ENCODE data around the gene SCAMP1. TPM values are rescaled to one million over a fixed set of nuclear protein-coding genes. Genes with fewer than 3 reads are reported as not detected.

The SCAMP1 gene
- total RNA-seq, 2 donors from 2014 or later = 24.8 to 31.4 TPM

DNA sequence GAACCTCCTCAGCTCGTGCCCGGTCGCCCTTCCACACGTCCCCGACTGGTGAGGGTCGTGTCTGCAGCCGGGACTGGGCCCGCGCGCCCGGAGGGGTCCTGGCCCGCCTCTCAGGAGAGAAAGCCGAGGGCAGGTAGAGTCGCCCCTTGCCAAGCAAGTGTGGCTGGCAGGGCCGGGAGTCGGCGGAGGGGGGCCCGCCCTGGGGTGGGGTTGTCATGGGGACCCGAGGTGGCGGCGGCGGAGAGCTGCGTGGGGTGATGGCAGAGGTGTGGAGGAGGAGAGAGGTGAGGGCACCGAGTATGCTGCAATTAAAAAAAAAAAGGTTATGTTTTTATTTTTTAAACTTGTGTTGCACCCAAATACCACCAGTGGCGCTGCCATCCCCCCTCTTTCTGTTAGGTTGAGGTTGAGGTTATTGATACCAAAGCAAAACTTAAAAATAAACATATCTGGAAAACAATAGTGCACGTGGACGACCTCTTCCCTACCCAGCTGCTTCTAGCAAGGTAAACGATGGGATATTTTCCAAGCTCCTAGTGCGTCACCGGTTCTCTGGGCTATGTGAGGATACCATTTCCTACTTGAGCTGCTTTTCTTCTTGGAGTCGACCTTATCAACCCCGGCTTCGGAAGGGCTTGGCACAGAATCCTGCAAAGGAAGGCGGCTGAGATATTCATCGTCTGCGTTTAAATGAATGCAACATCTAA is 660 bp downstream of the SCAMP1 start:
- Histone ChIP-seq H3K4me1 (ENCODE audit: control insufficient read depth in 1 of 2, low read depth in 2 of 2) (peaks cover 9 to 20% of the 10 kb centered on the region in 2 donors), H3K27ac (peak overlapping the region; percentile 76 to 89), H3K4me3 (peak overlapping the region; percentile 97), H3K36me3 (no peaks in the 10 kb centered on the region), H3K27me3 (replicated peaks; ENCODE audit: insufficient read depth) (no peaks in the 10 kb centered on the region), H3K9me3 (no peaks in the 10 kb centered on the region)
- TF ChIP-seq CTCF (IDR thresholded peaks at IDR 0.05) = peak; percentile 7
- ATAC-seq (ENCODE audit: insufficient number of reproducible peaks, low FRiP score, low read depth) (peak; percentile 41), DNase-seq (ENCODE audit: low spot score) (no peak)

- ATAC-seq (ENCODE audit: insufficient number of reproducible peaks, low FRiP score, low read depth) (no peak), DNase-seq (ENCODE audit: low spot score) (no peak)
- peak overlapping the region; percentile 97 for H3K4me3 ChIP-seq
- no peaks in the 10 kb centered on the region for H3K9me3 ChIP-seq
- no peaks in the 10 kb centered on the region for H3K36me3 ChIP-seq
- TF ChIP-seq CTCF (IDR thresholded peaks at IDR 0.05) = no peak
- H3K27ac ChIP-seq = peak overlapping the region in 1 of 2 donors; percentile 89
- peaks cover 9 to 20% of the 10 kb centered on the region in 2 donors for H3K4me1 ChIP-seq (ENCODE audit: control insufficient read depth in 1 of 2, low read depth in 2 of 2)
- H3K27me3 ChIP-seq (replicated peaks; ENCODE audit: insufficient read depth) = no peaks in the 10 kb centered on the region
Observed at GRCh38 chr5:78361631-78361993, 1.2 kb downstream of the SCAMP1 start.

GRCh38 chr5:78362220-78362619 is 1.8 kb downstream of the SCAMP1 start:
- no peak for TF ChIP-seq CTCF (IDR thresholded peaks at IDR 0.05)
- H3K9me3 ChIP-seq = no peaks in the 10 kb centered on the region
- H3K4me1 ChIP-seq (ENCODE audit: control insufficient read depth in 1 of 2, low read depth in 2 of 2) = peaks cover 9 to 20% of the 10 kb centered on the region in 2 donors
- no peaks in the 10 kb centered on the region for H3K27me3 ChIP-seq (replicated peaks; ENCODE audit: insufficient read depth)
- H3K4me3 ChIP-seq = no peak overlapping the region
- DNase-seq (ENCODE audit: low spot score) (no peak), ATAC-seq (ENCODE audit: insufficient number of reproducible peaks, low FRiP score, low read depth) (no peak)
- H3K27ac ChIP-seq = no peak overlapping the region
- H3K36me3 ChIP-seq = no peaks in the 10 kb centered on the region

DNA sequence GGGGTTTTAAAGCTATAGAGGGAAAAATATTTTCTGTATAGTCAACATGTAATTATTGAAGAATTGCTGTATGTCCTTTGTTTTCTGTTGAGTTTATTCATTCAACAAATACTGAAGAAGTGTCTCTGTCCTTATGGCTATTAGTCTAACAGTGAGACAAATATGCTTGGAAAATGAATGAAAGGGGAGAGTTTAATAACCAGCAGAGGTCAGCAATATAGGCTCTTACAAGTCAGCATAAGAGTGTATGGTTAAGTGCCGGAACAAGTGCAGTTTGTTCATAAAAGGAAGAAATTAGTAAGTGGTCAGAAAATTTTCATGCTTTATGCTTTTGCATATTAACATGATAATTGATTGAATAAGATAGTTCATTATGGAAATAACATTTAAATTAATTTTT is 3.6 kb downstream of the SCAMP1 start:
- ATAC-seq (ENCODE audit: insufficient number of reproducible peaks, low FRiP score, low read depth) = no peak
- DNase-seq (ENCODE audit: low spot score) = no peak
- Histone ChIP-seq H3K27me3 (replicated peaks; ENCODE audit: insufficient read depth) (no peaks in the 10 kb centered on the region), H3K27ac (no peak overlapping the region), H3K4me3 (no peak overlapping the region), H3K36me3 (no peaks in the 10 kb centered on the region), H3K4me1 (ENCODE audit: control insufficient read depth in 1 of 2, low read depth in 2 of 2) (peaks cover 6 to 14% of the 10 kb centered on the region in 2 donors), H3K9me3 (no peaks in the 10 kb centered on the region)
- no peak for TF ChIP-seq CTCF (IDR thresholded peaks at IDR 0.05)

DNA sequence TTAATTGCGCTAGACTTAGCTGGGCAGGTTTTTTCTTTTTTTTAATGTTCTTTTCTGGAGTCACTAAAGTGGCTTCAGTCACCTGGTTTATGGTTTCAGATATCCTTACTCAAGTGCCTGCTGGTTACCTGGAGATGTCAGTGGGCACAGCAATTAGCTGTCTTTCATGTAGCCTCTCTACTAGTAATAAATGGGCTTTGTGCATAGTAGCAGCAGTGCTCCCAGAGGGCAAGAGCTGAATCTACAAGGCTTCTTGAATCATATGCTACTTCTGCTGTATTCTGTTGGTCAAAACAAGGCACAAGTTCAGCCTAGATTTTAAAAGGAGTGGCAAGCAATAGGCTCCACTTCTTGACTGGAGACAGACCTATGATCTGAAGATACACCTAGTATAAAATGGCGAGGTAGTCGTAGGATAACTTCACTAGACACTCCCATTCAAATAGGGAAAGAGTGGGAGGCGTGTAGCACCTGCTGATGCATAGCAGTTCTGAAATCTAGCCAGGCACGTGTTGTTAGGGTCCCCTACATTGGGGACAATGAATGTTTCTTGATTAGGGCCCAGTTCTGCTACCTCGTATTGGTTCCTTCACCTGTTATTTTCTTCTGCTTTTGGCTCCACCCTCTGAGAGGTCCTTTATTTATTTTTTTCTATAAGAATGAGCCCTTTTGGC is 7.0 kb downstream of the SCAMP1 start:
- H3K27me3 ChIP-seq (replicated peaks; ENCODE audit: insufficient read depth) = no peaks in the 10 kb centered on the region
- no peaks in the 10 kb centered on the region for H3K9me3 ChIP-seq
- no peaks in the 10 kb centered on the region for H3K36me3 ChIP-seq
- no peak overlapping the region for H3K27ac ChIP-seq
- H3K4me3 ChIP-seq = no peak overlapping the region
- no peak for ATAC-seq (ENCODE audit: insufficient number of reproducible peaks, low FRiP score, low read depth)
- TF ChIP-seq CTCF (IDR thresholded peaks at IDR 0.05) = no peak
- peaks cover 0 to 1% of the 10 kb centered on the region in 2 donors for H3K4me1 ChIP-seq (ENCODE audit: control insufficient read depth in 1 of 2, low read depth in 2 of 2)
- no peak for DNase-seq (ENCODE audit: low spot score)
